Coronary artery (tissue), 2 donors: ENCODE results near the gene PIEZO1.

Source experiments
- DNase-seq: peaks from one replicate; pipeline ENCODE4 v3.0.0-alpha.2; 2017; ENCODE audit warnings: low spot score
- H3K27ac ChIP-seq, 2 donors: fragments of 200-600 bp; sonication (generic); one replicate each; pipeline ENCODE4 v1.5.1; 2016 to 2019
- H3K4me3 ChIP-seq: fragments of 200-600 bp; sonication (generic); 2 replicates; pipeline ENCODE4 v1.5.1; 2016; ENCODE audit warnings: mild to moderate bottlenecking, moderate library complexity
- TF ChIP-seq, protein P1 (sequence below): fragments of 200-600 bp; sonication (generic); IDR thresholded peaks from one replicate; pipeline ENCODE4 v1.5.1; 2019; ENCODE audit warnings: antibody characterized with exemption

Gene PIEZO1

DNA sequence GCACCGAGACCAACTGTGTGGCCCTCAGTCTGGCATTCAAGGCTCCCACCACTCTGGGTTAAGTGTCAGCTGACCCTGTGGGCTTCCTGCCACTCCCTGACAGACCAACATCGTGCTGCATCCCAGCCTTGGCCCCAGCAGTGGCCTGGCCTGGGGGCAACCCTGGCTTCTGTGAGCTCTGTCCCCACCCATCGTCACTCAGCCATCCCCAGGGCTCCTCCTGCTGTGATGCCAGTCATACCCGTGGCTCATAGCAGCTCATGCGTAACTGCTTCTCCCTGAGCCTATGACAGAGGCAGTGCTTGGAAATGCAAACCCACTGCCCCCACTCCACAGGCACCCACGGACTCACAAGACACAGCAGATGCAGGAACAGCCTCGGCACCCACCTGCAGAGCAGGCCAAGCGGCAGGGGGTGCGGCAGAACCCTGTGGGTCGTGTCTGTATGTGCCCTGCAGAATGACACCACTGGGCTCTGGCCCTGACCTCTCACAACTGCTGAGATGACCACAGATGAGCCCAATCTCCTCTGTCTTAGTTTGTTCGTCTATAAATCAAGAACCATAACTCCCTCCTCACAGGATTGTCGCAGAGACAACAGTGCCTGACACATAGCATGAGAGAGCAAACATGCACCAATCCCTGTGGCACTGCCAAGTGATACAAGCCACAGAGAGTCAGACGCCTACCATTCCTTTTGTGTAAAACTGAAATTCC, 26.6 kb downstream of the PIEZO1 start:
- TF ChIP-seq, protein P1, sequence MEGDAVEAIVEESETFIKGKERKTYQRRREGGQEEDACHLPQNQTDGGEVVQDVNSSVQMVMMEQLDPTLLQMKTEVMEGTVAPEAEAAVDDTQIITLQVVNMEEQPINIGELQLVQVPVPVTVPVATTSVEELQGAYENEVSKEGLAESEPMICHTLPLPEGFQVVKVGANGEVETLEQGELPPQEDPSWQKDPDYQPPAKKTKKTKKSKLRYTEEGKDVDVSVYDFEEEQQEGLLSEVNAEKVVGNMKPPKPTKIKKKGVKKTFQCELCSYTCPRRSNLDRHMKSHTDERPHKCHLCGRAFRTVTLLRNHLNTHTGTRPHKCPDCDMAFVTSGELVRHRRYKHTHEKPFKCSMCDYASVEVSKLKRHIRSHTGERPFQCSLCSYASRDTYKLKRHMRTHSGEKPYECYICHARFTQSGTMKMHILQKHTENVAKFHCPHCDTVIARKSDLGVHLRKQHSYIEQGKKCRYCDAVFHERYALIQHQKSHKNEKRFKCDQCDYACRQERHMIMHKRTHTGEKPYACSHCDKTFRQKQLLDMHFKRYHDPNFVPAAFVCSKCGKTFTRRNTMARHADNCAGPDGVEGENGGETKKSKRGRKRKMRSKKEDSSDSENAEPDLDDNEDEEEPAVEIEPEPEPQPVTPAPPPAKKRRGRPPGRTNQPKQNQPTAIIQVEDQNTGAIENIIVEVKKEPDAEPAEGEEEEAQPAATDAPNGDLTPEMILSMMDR: no peak
- DNase-seq: no peak
- H3K27ac ChIP-seq: no peak overlapping the region
- H3K4me3 ChIP-seq: no peak overlapping the region

DNA sequence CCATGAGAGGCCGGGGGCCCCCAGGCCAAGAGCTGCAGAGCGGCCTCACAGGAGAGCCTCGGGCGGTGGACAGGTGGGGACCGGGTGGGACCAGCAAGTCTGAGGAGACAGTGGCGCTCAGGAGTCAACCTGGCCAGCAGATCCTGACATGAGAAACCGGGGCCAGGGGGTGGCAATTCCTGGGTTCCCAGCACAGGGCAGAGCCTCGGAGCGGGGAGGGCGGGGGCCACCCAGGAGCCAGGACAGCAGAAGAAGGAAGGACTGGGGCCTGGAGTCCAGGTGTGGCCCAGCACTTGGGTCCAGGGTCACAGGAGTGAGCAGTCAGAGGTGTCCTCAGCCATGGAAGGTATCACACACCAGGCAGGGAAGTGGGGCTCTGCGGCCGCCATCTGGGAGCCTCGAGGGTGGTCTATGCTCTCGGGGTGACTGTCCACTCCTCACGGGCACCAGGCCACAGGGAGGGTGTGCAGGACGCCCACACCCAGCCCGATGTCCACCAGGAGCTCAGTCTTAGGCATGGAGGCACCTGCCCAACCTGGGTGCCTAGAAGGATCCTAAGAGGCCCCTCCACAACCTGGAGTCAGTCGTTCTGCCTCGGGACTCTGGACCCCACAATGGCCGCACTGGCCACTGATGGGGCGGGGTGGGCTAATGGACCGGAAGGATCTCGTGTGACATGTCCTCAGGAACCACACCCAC, 29.1 kb downstream of the PIEZO1 start:
- no peak for DNase-seq
- H3K4me3 ChIP-seq: no peak overlapping the region
- no peak overlapping the region for H3K27ac ChIP-seq
- TF ChIP-seq, protein P1: no peak

DNA sequence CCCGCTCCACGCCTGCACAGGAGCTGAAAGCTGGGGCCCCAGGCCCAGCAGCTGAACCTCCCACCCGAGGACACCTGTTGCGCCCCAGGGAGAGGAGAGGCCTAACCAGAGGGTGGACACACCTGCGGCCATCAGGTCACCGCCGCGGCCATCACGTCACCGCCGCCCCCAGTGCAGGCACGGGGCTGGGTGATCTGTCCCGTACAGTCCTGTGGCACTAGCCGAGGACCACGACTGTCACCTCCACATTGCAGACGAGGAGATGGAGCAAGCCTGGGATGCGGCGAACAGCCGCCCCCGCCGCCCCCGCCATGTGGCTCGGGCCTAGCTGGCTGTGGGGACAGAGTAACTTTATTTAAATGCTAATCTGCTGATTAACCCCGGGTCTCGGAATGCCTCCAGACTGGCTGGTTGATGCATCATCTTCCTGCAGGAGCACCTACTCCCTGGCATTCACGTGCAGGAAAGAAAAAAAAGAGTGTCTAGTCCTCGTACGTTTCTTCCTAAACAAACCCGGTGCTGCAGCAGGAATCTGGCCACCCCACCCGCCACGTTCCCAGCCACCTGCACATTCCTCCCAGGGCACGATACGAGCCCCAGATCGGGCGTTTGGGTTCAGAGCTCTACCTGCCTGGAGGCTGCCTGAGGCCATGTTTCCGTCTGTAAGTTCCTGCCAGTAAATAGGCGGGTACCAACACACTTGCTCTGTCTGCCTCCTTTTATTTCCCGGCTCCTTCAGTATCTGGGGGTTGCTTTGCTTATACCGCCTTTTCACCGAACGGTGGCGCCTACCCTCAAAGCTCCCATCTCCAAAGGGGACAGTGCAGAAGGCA, 29.9 kb downstream of the PIEZO1 start:
- no peak overlapping the region for H3K27ac ChIP-seq
- H3K4me3 ChIP-seq: no peak overlapping the region
- TF ChIP-seq, protein P1: no peak
- no peak for DNase-seq

DNA sequence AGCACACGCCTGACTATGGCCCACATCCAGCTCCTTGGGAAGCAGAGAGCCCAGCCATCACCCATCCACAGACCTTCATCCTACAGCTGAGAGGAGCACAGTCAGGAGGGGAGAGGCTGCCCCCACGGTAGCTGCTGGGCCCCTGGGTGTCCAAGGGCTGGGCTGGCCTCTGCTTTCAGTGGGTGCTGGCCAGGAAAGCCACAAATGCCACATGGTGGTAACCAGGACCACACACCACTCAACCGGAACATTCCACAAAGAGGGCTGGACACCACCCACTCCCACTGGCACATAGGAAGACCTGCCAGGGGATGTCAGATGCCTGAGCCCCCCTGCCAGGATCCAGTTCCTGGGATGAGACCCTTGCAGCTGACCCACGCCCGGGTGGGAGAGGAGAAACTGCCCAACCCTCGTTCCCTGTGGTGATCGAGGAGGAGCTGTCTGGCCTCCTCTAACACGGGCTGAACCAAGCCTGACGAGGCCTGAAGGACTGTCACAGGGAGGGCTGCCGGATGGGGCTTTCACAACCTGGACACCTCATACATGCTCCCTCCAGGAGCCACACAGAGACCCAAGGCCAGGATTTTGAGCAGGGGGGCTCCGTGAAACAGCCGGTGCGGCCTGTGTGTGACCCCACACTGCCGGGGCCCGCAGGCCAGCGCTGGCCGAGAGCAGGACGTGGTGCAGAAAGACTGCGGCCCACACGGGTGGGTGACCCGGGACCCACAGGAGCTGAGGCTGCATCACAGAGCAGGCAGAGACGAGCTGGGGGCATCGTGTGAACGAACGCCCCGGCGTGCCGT, 30.7 kb downstream of the PIEZO1 start:
- no peak overlapping the region for H3K27ac ChIP-seq
- TF ChIP-seq, protein P1: no peak
- no peak for DNase-seq
- H3K4me3 ChIP-seq: no peak overlapping the region

DNA sequence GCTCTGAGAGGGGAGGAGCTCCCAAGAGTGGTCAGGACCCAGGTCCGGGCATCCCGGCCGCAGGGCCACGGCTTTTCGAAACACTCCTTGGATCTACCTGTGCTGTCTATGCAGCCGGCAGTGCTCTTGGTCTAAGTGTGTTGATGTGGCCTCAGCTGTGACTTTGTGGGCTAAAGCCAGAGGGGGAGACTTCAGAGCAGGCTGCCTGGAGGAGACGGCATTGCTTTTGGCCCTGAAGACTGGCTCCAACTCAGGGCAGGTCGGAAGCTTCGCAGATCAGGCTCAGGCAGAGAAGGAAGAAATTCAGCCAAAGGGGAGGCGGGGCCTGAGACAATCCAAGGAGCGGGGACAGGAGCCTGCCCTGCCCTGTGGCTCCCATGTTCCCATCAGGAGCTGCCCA, 31.4 kb downstream of the PIEZO1 start:
- TF ChIP-seq, protein P1: no peak
- Histone ChIP-seq H3K4me3 (no peak overlapping the region), H3K27ac (no peak overlapping the region)
- DNase-seq: no peak

DNA sequence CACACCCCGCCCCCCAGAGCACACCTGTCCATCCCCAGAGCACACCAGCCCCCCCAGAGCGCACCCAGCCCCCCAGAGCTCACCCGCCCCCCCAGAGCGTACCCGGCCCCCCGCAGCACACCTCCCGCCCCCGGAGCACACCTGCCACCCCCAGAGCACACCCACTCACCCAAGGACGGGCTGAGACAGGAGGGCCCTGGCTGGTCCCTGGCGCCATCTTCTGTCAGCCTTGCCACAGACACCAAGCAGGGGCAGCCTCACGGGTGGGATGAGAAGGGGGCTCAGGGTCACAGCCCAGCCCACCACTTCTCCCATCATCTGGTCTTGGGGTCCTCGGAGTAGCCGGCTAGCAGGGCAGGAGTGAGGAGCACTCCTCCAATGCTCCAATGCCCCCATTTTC, 31.8 kb downstream of the PIEZO1 start:
- Histone ChIP-seq H3K4me3 (no peak overlapping the region), H3K27ac (no peak overlapping the region)
- no peak for DNase-seq
- TF ChIP-seq, protein P1: no peak
